GM23248 (cell line): Measurements from ENCODE around the gene MITF.

Source experiments
- EZH2 ChIP-seq: fragments of 200-600 bp; sonication (generic); IDR thresholded peaks from 2 replicates; pipeline ENCODE4 v1.6.1; 2018; ENCODE audit warnings: antibody characterized with exemption, mild to moderate bottlenecking; ENCODE audit not compliant: insufficient read depth, poor library complexity, severe bottlenecking
- EZH2phosphoT487 ChIP-seq: fragments of 200-600 bp; sonication (generic); IDR thresholded peaks from 2 replicates; pipeline ENCODE4 v1.6.1; 2018; ENCODE audit warnings: antibody characterized with exemption, moderate library complexity, mild to moderate bottlenecking, low read depth; ENCODE audit not compliant: insufficient read depth

- TF ChIP-seq EZH2, result no peak
- TF ChIP-seq EZH2phosphoT487, result no peak
Measured at GRCh38 chr3:70010346-70010745, 271.1 kb downstream of the MITF start.
